ENCODE data around the gene TRPT1. TPM values are rescaled to one million over a fixed set of nuclear protein-coding genes. Genes with fewer than 3 reads are reported as not detected.

The TRPT1 gene
- total and polyA plus RNA-seq, 9 of the 15 experiments (the other 6 are each of a cell fraction or from before 2014, with no cell fraction given): 4.6 to 41.7 (median 23.1) TPM

DNA sequence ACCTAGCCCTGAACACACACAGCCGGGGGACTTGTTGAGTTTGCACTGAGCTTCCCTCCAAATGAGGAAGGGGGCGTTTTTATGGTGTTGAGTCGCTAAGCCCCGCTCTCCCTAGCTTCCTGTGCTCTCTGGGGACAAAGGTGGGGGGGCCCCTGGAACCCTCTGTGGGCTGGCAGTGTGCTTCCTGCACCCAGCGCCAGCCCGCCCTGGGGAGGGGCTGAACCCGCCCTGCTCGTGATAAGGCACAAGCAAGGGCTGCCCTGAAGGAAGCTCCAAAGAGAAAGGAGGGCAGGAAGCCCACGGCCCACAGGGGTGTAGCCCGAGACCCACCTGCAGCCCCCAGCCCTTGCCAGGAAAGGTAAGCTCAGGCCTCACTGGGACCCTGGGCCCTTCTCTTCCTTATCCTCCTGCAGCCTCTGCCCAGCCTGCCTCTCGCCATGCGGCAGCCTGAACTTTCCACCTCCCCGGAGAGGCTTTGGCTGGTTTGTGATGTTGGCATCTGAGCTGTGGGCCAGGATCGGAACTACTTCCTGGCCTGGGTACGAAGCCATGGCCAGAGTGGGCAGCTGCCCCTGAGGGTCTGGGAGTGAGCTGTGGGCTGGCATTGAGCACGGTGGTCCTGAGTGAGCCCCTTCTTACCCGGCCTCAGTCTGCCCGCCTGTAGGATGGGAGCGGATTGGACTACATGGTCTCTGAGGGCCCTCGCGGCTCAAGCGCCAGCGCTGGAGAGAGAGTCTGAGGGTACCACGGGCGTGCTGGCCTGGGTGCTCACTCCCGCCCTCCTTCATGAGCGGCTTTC lies 19.3 kb downstream of the TRPT1 start, which contains the start of gene FERMT3 (continued):
- TF ChIP-seq, protein P1, sequence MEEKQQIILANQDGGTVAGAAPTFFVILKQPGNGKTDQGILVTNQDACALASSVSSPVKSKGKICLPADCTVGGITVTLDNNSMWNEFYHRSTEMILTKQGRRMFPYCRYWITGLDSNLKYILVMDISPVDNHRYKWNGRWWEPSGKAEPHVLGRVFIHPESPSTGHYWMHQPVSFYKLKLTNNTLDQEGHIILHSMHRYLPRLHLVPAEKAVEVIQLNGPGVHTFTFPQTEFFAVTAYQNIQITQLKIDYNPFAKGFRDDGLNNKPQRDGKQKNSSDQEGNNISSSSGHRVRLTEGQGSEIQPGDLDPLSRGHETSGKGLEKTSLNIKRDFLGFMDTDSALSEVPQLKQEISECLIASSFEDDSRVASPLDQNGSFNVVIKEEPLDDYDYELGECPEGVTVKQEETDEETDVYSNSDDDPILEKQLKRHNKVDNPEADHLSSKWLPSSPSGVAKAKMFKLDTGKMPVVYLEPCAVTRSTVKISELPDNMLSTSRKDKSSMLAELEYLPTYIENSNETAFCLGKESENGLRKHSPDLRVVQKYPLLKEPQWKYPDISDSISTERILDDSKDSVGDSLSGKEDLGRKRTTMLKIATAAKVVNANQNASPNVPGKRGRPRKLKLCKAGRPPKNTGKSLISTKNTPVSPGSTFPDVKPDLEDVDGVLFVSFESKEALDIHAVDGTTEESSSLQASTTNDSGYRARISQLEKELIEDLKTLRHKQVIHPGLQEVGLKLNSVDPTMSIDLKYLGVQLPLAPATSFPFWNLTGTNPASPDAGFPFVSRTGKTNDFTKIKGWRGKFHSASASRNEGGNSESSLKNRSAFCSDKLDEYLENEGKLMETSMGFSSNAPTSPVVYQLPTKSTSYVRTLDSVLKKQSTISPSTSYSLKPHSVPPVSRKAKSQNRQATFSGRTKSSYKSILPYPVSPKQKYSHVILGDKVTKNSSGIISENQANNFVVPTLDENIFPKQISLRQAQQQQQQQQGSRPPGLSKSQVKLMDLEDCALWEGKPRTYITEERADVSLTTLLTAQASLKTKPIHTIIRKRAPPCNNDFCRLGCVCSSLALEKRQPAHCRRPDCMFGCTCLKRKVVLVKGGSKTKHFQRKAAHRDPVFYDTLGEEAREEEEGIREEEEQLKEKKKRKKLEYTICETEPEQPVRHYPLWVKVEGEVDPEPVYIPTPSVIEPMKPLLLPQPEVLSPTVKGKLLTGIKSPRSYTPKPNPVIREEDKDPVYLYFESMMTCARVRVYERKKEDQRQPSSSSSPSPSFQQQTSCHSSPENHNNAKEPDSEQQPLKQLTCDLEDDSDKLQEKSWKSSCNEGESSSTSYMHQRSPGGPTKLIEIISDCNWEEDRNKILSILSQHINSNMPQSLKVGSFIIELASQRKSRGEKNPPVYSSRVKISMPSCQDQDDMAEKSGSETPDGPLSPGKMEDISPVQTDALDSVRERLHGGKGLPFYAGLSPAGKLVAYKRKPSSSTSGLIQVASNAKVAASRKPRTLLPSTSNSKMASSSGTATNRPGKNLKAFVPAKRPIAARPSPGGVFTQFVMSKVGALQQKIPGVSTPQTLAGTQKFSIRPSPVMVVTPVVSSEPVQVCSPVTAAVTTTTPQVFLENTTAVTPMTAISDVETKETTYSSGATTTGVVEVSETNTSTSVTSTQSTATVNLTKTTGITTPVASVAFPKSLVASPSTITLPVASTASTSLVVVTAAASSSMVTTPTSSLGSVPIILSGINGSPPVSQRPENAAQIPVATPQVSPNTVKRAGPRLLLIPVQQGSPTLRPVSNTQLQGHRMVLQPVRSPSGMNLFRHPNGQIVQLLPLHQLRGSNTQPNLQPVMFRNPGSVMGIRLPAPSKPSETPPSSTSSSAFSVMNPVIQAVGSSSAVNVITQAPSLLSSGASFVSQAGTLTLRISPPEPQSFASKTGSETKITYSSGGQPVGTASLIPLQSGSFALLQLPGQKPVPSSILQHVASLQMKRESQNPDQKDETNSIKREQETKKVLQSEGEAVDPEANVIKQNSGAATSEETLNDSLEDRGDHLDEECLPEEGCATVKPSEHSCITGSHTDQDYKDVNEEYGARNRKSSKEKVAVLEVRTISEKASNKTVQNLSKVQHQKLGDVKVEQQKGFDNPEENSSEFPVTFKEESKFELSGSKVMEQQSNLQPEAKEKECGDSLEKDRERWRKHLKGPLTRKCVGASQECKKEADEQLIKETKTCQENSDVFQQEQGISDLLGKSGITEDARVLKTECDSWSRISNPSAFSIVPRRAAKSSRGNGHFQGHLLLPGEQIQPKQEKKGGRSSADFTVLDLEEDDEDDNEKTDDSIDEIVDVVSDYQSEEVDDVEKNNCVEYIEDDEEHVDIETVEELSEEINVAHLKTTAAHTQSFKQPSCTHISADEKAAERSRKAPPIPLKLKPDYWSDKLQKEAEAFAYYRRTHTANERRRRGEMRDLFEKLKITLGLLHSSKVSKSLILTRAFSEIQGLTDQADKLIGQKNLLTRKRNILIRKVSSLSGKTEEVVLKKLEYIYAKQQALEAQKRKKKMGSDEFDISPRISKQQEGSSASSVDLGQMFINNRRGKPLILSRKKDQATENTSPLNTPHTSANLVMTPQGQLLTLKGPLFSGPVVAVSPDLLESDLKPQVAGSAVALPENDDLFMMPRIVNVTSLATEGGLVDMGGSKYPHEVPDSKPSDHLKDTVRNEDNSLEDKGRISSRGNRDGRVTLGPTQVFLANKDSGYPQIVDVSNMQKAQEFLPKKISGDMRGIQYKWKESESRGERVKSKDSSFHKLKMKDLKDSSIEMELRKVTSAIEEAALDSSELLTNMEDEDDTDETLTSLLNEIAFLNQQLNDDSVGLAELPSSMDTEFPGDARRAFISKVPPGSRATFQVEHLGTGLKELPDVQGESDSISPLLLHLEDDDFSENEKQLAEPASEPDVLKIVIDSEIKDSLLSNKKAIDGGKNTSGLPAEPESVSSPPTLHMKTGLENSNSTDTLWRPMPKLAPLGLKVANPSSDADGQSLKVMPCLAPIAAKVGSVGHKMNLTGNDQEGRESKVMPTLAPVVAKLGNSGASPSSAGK (IDR thresholded peaks at IDR 0.05): 0 out of 2 replicates have a peak, but pooled peaks have one; percentile 17
- TF ChIP-seq, protein P2, sequence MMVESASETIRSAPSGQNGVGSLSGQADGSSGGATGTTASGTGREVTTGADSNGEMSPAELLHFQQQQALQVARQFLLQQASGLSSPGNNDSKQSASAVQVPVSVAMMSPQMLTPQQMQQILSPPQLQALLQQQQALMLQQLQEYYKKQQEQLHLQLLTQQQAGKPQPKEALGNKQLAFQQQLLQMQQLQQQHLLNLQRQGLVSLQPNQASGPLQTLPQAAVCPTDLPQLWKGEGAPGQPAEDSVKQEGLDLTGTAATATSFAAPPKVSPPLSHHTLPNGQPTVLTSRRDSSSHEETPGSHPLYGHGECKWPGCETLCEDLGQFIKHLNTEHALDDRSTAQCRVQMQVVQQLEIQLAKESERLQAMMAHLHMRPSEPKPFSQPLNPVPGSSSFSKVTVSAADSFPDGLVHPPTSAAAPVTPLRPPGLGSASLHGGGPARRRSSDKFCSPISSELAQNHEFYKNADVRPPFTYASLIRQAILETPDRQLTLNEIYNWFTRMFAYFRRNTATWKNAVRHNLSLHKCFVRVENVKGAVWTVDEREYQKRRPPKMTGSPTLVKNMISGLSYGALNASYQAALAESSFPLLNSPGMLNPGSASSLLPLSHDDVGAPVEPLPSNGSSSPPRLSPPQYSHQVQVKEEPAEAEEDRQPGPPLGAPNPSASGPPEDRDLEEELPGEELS (CRISPR knock-in tag; IDR thresholded peaks at IDR 0.05; ENCODE audit: borderline replicate concordance): no peak
- TF ChIP-seq NUFIP1 (IDR thresholded peaks at IDR 0.05; ENCODE audit: partially characterized antibody): no peak
- no peak for TF ChIP-seq ZFP30 (CRISPR knock-in tag; IDR thresholded peaks at IDR 0.05; ENCODE audit: borderline replicate concordance)
- TF ChIP-seq TCF3 (CRISPR knock-in tag; IDR thresholded peaks at IDR 0.05): peak; percentile 8; the same call in 1 of the 2 replicates
- peak; percentile 79; the same call in 1 of the 2 replicates for TF ChIP-seq SMARCA5 (IDR thresholded peaks at IDR 0.05)
- 0 out of 2 replicates have a peak, but pooled peaks have one; percentile 16 for TF ChIP-seq ELF4 (CRISPR knock-in tag; IDR thresholded peaks at IDR 0.05)
- TF ChIP-seq ZNF282 (CRISPR knock-in tag; IDR thresholded peaks at IDR 0.05): no peak; the same call in 1 of the 2 replicates
- no peak for TF ChIP-seq TFAM (CRISPR knock-in tag; conservative IDR thresholded peaks at IDR 0.05)
- TF ChIP-seq, protein P3, sequence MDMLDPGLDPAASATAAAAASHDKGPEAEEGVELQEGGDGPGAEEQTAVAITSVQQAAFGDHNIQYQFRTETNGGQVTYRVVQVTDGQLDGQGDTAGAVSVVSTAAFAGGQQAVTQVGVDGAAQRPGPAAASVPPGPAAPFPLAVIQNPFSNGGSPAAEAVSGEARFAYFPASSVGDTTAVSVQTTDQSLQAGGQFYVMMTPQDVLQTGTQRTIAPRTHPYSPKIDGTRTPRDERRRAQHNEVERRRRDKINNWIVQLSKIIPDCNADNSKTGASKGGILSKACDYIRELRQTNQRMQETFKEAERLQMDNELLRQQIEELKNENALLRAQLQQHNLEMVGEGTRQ (CRISPR knock-in tag; IDR thresholded peaks at IDR 0.05): no peak
- TF ChIP-seq NR1H2 (CRISPR knock-in tag; IDR thresholded peaks at IDR 0.05): no peak
